SU-DHL-6 (cell line): Measurements from ENCODE around the gene NHSL2.

Source experiments
- H2AFZ ChIP-seq: fragments of 200-600 bp; sonication (generic); 2 replicates; pipeline ENCODE4 v1.6.1; 2014; ENCODE audit warnings: low read depth, mild to moderate bottlenecking, moderate library complexity, mixed read lengths, antibody characterized with exemption, low read length; ENCODE audit not compliant: severe bottlenecking
- H3F3A ChIP-seq: fragments of 200-600 bp; shearing (Covaris generic); 2 replicates; pipeline ENCODE4 v1.6.0; 2016; ENCODE audit warnings: antibody characterized with exemption, mild to moderate bottlenecking; ENCODE audit not compliant: insufficient read depth
- H3K27ac ChIP-seq: fragments of 200-600 bp; sonication (generic); 2 replicates; pipeline ENCODE4 v1.5.1; 2016; ENCODE audit warnings: low read depth, mild to moderate bottlenecking, low read length, moderate library complexity, mixed read lengths
- H3K27me3 ChIP-seq: fragments of 200-600 bp; sonication (generic), shearing (Covaris generic); 2 replicates; pipeline ENCODE4 v1.6.0; 2014; ENCODE audit warnings: mild to moderate bottlenecking, low read length
- H3K36me3 ChIP-seq: fragments of 200-600 bp; sonication (generic); 2 replicates; pipeline ENCODE4 v1.6.1; 2014; ENCODE audit warnings: mild to moderate bottlenecking, low read length, mixed read lengths
- H3K4me2 ChIP-seq: fragments of 300-600, 200-600 bp; shearing (Covaris generic), sonication (generic); 2 replicates; pipeline ENCODE4 v1.6.0; 2014; ENCODE audit warnings: low read length, low read depth, mild to moderate bottlenecking; ENCODE audit not compliant: poor library complexity, severe bottlenecking
- H3K4me3 ChIP-seq: fragments of 200-600 bp; sonication (generic); 2 replicates; pipeline ENCODE4 v1.5.1; 2014; ENCODE audit warnings: antibody characterized with exemption, low read length, mild to moderate bottlenecking, mixed read lengths; ENCODE audit not compliant: insufficient read depth, poor library complexity, severe bottlenecking
- H3K79me2 ChIP-seq: fragments of 200-600 bp; sonication (generic); 2 replicates; pipeline ENCODE4 v1.6.1; 2014; ENCODE audit warnings: mild to moderate bottlenecking, low read length, moderate library complexity; ENCODE audit not compliant: insufficient read depth
- H3K9ac ChIP-seq: fragments of 200-600 bp; sonication (generic); 2 replicates; pipeline ENCODE4 v1.7.0; 2014; ENCODE audit warnings: mild to moderate bottlenecking, low read length
- H3K9me2 ChIP-seq: fragments of 200-600 bp; sonication (generic); replicated peaks from 2 replicates; pipeline ENCODE4 v1.6.1; 2014; ENCODE audit warnings: low read length; ENCODE audit not compliant: insufficient read depth
- H3K9me3 ChIP-seq: fragments of 200-600 bp; sonication (generic); 2 replicates; pipeline ENCODE4 v1.6.1; 2014; ENCODE audit warnings: low read length, mixed read lengths; ENCODE audit not compliant: insufficient read depth
- H4K20me1 ChIP-seq: fragments of 200-600 bp; sonication (generic); 2 replicates; pipeline ENCODE4 v1.6.1; 2014; ENCODE audit warnings: low read depth, mild to moderate bottlenecking, antibody characterized with exemption, low read length, moderate library complexity, mixed read lengths
- CTCF ChIP-seq: fragments of 200-600 bp; sonication (generic); IDR thresholded peaks from one replicate; pipeline ENCODE4 v1.5.1; 2017; ENCODE audit warnings: antibody characterized with exemption, mild to moderate bottlenecking, low read length, moderate library complexity; ENCODE audit not compliant: insufficient read depth, poor library complexity, severe bottlenecking
- EZH2phosphoT487 ChIP-seq: fragments of 200-600 bp; sonication (generic), shearing (Covaris generic); conservative IDR thresholded peaks from 2 replicates; pipeline ENCODE4 v1.6.1; 2018; ENCODE audit warnings: mild to moderate bottlenecking, antibody characterized with exemption, low read length, moderate library complexity, mixed read lengths

Gene NHSL2

GRCh38 chrX:72080150-72080549, 169.5 kb downstream of the NHSL2 start:
- Histone ChIP-seq H2AFZ (no peak overlapping the region), H3K27ac (no peak overlapping the region)

GRCh38 chrX:72080800-72081199, 170.2 kb downstream of the NHSL2 start:
- no peak overlapping the region for H3K4me2 ChIP-seq
- H3F3A ChIP-seq: no peaks in the 10 kb centered on the region
- H3K27ac ChIP-seq: no peak overlapping the region
- no peak overlapping the region for H2AFZ ChIP-seq
- H3K9me3 ChIP-seq: no peaks in the 10 kb centered on the region
- no peaks in the 10 kb centered on the region for H3K36me3 ChIP-seq
- no peak overlapping the region for H3K4me3 ChIP-seq
- no peak overlapping the region for H3K9ac ChIP-seq
- H4K20me1 ChIP-seq: no peaks in the 10 kb centered on the region
- no peaks in the 10 kb centered on the region for H3K9me2 ChIP-seq
- TF ChIP-seq EZH2phosphoT487: no peak
- no peak for TF ChIP-seq CTCF
- no peaks in the 10 kb centered on the region for H3K27me3 ChIP-seq
- no peaks in the 10 kb centered on the region for H3K79me2 ChIP-seq

More at GRCh38 chrX:72080150-72080549, 169.5 kb downstream of the NHSL2 start:
- Histone ChIP-seq H3K4me2 (no peak overlapping the region), H3F3A (no peaks in the 10 kb centered on the region), H3K79me2 (no peaks in the 10 kb centered on the region), H3K9ac (no peak overlapping the region), H3K9me3 (no peaks in the 10 kb centered on the region), H3K9me2 (no peaks in the 10 kb centered on the region), H3K27me3 (no peaks in the 10 kb centered on the region), H3K36me3 (no peaks in the 10 kb centered on the region), H4K20me1 (no peaks in the 10 kb centered on the region), H3K4me3 (no peak overlapping the region)
- TF ChIP-seq EZH2phosphoT487: no peak
- TF ChIP-seq CTCF: no peak

- Histone ChIP-seq H3K36me3 (no peaks in the 10 kb centered on the region), H3K4me2 (no peak overlapping the region), H3K9me2 (no peaks in the 10 kb centered on the region), H3K9ac (no peak overlapping the region), H3K27me3 (no peaks in the 10 kb centered on the region), H2AFZ (no peak overlapping the region), H4K20me1 (no peaks in the 10 kb centered on the region), H3F3A (no peaks in the 10 kb centered on the region), H3K9me3 (no peaks in the 10 kb centered on the region), H3K4me3 (no peak overlapping the region), H3K79me2 (no peaks in the 10 kb centered on the region), H3K27ac (no peak overlapping the region)
- no peak for TF ChIP-seq CTCF
- TF ChIP-seq EZH2phosphoT487: no peak
Observed at GRCh38 chrX:72081605-72082320, 171.1 kb downstream of the NHSL2 start.
